Left colon (tissue), 2 donors: Measurements from ENCODE around the gene AGAP5. TPM values are rescaled to one million over a fixed set of nuclear protein-coding genes. Genes with fewer than 3 reads are reported as not detected.
A peak's percentile ranks its signal among the peaks of the same experiment; 100 is the strongest.
"Not testable (repeated sequence)": the region's sequence is repeated elsewhere in the genome, so short reads cannot be mapped to it uniquely, and the experiment has no call there.

ENCODE experiments used
- ATAC-seq: fragments of 200-7000 bp; cut with Tn5 transposase; one replicate; pipeline ENCODE4 v1.9.1; 2020; ENCODE audit warnings: mild to moderate bottlenecking, moderate library complexity
- DNase-seq, 2 donors: peaks; one replicate each; pipeline ENCODE4 v3.0.0-alpha.2; 2020
- intact Hi-C, 2 donors: fragments of 100-400 bp; cut with DNase I in 1 of 2; cut with micrococcal nuclease in 1 of 2; formaldehyde crosslinking; loops; one replicate each; pipeline versions ENCODE4 v1.11.2 to v1.14.0; 2022; cut with DNase I, micrococcal nuclease
- long read RNA-seq: library from polyadenylated mRNA; unstranded; transcript quantifications from one replicate; pipeline ENCODE4 v2.0.0, GENCODE V29; 2021
- total RNA-seq, 2 donors: library from RNA; stranded (reverse); fragmentation: NEBNext Ultra II Directional; extraction: Animal tissue kit (Norgen Biotek cat#: 25700); gene quantifications; one replicate each; pipeline ENCODE4 v1.2.1, GENCODE V29; 2021
- donor health status: DM: no; HTN: no; CAD: no.
- donor health status: DM: yes; HTN: yes; CAD: no.

AGAP5 gene
- total RNA-seq, result 1 to 10 TPM; 8.0 to 9.8 TPM
- long read RNA-seq, partial matches to known transcripts, result 1 of 1 reads
- long read RNA-seq, other reads (novel, unspliced or antisense), result 0 of 1 reads

- intact Hi-C loops, ATAC-seq, DNase-seq: not testable (repeated sequence)
Observed at GRCh38 chr10:73697675-73698159, at the start of gene AGAP5. TSS of gene AGAP5 (minus strand) at chr10:73698109. CDS start at chr10:73697755, 354 bp downstream.

GRCh38 chr10:73746721-73747120 is 48.8 kb upstream of the AGAP5 start:
- intact Hi-C loops, result no loop called here
- ATAC-seq (no peak), DNase-seq (no peak)

- DNase-seq (peak; percentile 66 to 83), ATAC-seq (peak; percentile 55)
- intact Hi-C loops, result no loop called here
Observed at GRCh38 chr10:73744664-73744975, 46.7 kb upstream of the AGAP5 start.

- DNase-seq, result peak; percentile 97 to 98
- intact Hi-C loops, result no loop called here
- peak; percentile 95 for ATAC-seq
Observed at GRCh38 chr10:73743905-73744663, 46.2 kb upstream of the AGAP5 start, which contains the start of gene SEC24C. TSS of gene SEC24C (plus strand) at chr10:73744372. CDS start at chr10:73746833, 2,461 bp downstream.

GRCh38 chr10:73743327-73743904 is 45.5 kb upstream of the AGAP5 start:
- intact Hi-C loops, result no loop called here
- ATAC-seq, result no peak
- no peak for DNase-seq

- ATAC-seq, result no peak
- intact Hi-C loops, result no loop called here
- no peak for DNase-seq
Observed at GRCh38 chr10:73742454-73742734, 44.5 kb upstream of the AGAP5 start.

- ATAC-seq, intact Hi-C loops, DNase-seq: not testable (repeated sequence)
Observed at GRCh38 chr10:73740501-73741254, 42.8 kb upstream of the AGAP5 start.

GRCh38 chr10:73734796-73735305 is 36.9 kb upstream of the AGAP5 start:
- intact Hi-C loops, result no loop called here

GRCh38 chr10:73734028-73734720 is 36.3 kb upstream of the AGAP5 start:
- no peak for DNase-seq
- intact Hi-C loops, result no loop called here
- ATAC-seq, result no peak

More at GRCh38 chr10:73734796-73735305, 36.9 kb upstream of the AGAP5 start:
- DNase-seq, result no peak
- ATAC-seq, result no peak

GRCh38 chr10:73732931-73733623 is 35.2 kb upstream of the AGAP5 start:
- DNase-seq (no peak), ATAC-seq (no peak)
- intact Hi-C loops, result no loop called here

- DNase-seq (no peak), ATAC-seq (no peak)
- intact Hi-C loops, result no loop called here
Observed at GRCh38 chr10:73732426-73732825, 34.5 kb upstream of the AGAP5 start.

GRCh38 chr10:73731588-73732375 is 33.9 kb upstream of the AGAP5 start:
- DNase-seq (no peak), ATAC-seq (no peak)
- intact Hi-C loops, result no loop called here

- intact Hi-C loops, result no loop called here
- ATAC-seq, result peak; percentile 90
- peak; percentile 85 to 91 for DNase-seq
Observed at GRCh38 chr10:73730153-73730906, 32.4 kb upstream of the AGAP5 start.

- ATAC-seq (peak; percentile 35), DNase-seq (peak in 1 of 2 donors; percentile 31)
- intact Hi-C loops, result not testable (repeated sequence)
Observed at GRCh38 chr10:73729781-73730152, 31.9 kb upstream of the AGAP5 start.

- intact Hi-C loops, result no loop called here
- ATAC-seq, result no peak
- DNase-seq, result no peak
Observed at GRCh38 chr10:73723516-73723915, 25.6 kb upstream of the AGAP5 start.

GRCh38 chr10:73720561-73720960 is 22.7 kb upstream of the AGAP5 start:
- DNase-seq, ATAC-seq, intact Hi-C loops: not testable (repeated sequence)

- ATAC-seq (no peak), DNase-seq (no peak)
Observed at GRCh38 chr10:73717556-73717955, 19.6 kb upstream of the AGAP5 start.

More at GRCh38 chr10:73717556-73717955, 19.6 kb upstream of the AGAP5 start:
- intact Hi-C loops, result no loop called here
